ENCODE measurements around the gene EXTL1. TPM values are rescaled to one million over a fixed set of nuclear protein-coding genes. Genes with fewer than 3 reads are reported as not detected.
A peak's percentile ranks its signal among the peaks of the same experiment; 100 is the strongest.
"Not testable (repeated sequence)": the region's sequence is repeated elsewhere in the genome, so short reads cannot be mapped to it uniquely, and the experiment has no call there.

The EXTL1 gene
- total and polyA plus RNA-seq, 7 experiments from 2014 or later: 0.14 to 0.32 TPM; not detected in 5

GRCh38 chr1:25979210-25979609 lies 42.4 kb upstream of the EXTL1 start:
- CTCF ChIA-PET: interaction anchor here (0.7 to 2.3 kb wide), 2 partner anchors 16 to 83 kb away, joined by 3 to 16 read pairs; no protein-coding TSS in a partner anchor
- no peak overlapping the region for H3K27ac Mint-ChIP-seq

DNA sequence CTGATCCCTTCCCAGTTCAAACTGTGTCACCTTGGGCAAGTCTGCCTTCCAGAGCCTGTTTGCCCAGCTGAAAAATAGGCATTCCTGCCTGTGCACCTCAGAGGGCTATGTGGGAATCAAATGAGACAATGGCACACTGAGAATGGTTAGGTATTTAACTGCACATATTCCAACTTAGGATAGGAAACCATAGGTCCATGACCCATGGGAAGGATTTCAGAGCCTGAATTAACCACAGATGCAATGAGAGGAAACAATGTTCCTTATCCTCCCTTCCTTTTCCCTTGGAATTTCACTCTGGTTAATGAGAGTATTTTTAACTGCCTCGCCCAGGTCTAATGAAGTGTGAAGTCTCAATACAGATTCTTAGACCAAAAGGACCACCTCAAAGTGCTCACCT lies 36.4 kb upstream of the EXTL1 start:
- peaks cover 30 to 49% (median 46%) of the 10 kb centered on the region in 7 donors for H3K4me1 Mint-ChIP-seq
- H3K4me3 ChIP-seq (ENCODE audit: low read length): no peak overlapping the region
- ATAC-seq (no peak), DNase-seq (no peak)
- H3K4me3 Mint-ChIP-seq: peak overlapping the region in 3 of 10 donors; percentile 58 to 78 (median 59)
- POLR2A ChIA-PET: no interaction called here
- H3K9me3 Mint-ChIP-seq: no peaks in the 10 kb centered on the region
- H3K4me1 ChIP-seq (ENCODE audit: control insufficient read depth in 2 of 2, insufficient read depth in 2 of 2, low read length in 2 of 2): peaks cover 13 to 21% of the 10 kb centered on the region in 2 donors
- no peaks in the 10 kb centered on the region for H3K27me3 Mint-ChIP-seq
- intact Hi-C loops (cut with micrococcal nuclease): no loop called here
- no peaks in the 10 kb centered on the region for H3K9me3 ChIP-seq (ENCODE audit: control insufficient read depth in 2 of 3, low read length in 3 of 3)
- no peaks in the 10 kb centered on the region for H3K27me3 ChIP-seq (ENCODE audit: control insufficient read depth in 2 of 2, insufficient read depth in 2 of 2, low read length in 2 of 2)
- H3K36me3 Mint-ChIP-seq: peaks cover 17 to 54% (median 43%) of the 10 kb centered on the region in 5 donors
- CTCF ChIA-PET: no interaction called here
- no peak overlapping the region for H3K27ac ChIP-seq (ENCODE audit: low read depth, low read length)
- peak overlapping the region in 5 of 9 donors; percentile 51 to 79 (median 72) for H3K27ac Mint-ChIP-seq
- H3K36me3 ChIP-seq (ENCODE audit: control insufficient read depth in 2 of 3, insufficient read depth in 3 of 3, low read length in 3 of 3): peaks cover 5 to 39% (median 7%) of the 10 kb centered on the region in 3 experiments

More at GRCh38 chr1:25979210-25979609, 42.4 kb upstream of the EXTL1 start:
- H3K36me3 Mint-ChIP-seq: peaks cover 27 to 59% (median 50%) of the 10 kb centered on the region in 5 donors
- no peaks in the 10 kb centered on the region for H3K27me3 Mint-ChIP-seq
- POLR2A ChIA-PET: interaction anchor here (0.6 to 3.5 kb wide), 2 partner anchors 8 to 10 kb away, joined by 4 to 20 read pairs; no protein-coding TSS in a partner anchor
- peaks cover 0 to 24% (median 7%) of the 10 kb centered on the region in 7 donors for H3K4me1 Mint-ChIP-seq
- Histone ChIP-seq H3K4me3 (ENCODE audit: low read length) (no peak overlapping the region), H3K9me3 (ENCODE audit: control insufficient read depth in 2 of 3, low read length in 3 of 3) (no peaks in the 10 kb centered on the region), H3K4me1 (ENCODE audit: control insufficient read depth in 2 of 2, insufficient read depth in 2 of 2, low read length in 2 of 2) (peaks cover 0 to 1% of the 10 kb centered on the region in 2 donors), H3K27ac (ENCODE audit: low read depth, low read length) (no peak overlapping the region), H3K36me3 (ENCODE audit: control insufficient read depth in 2 of 3, insufficient read depth in 3 of 3, low read length in 3 of 3) (peaks cover 15 to 87% (median 18%) of the 10 kb centered on the region in 3 experiments), H3K27me3 (ENCODE audit: control insufficient read depth in 2 of 2, insufficient read depth in 2 of 2, low read length in 2 of 2) (no peaks in the 10 kb centered on the region)
- ATAC-seq: no peak
- H3K9me3 Mint-ChIP-seq: no peaks in the 10 kb centered on the region
- no peak for DNase-seq
- intact Hi-C loops (cut with micrococcal nuclease): no loop called here
- no peak overlapping the region for H3K4me3 Mint-ChIP-seq

- no peaks in the 10 kb centered on the region for H3K27me3 Mint-ChIP-seq
- peaks cover 33 to 54% (median 48%) of the 10 kb centered on the region in 7 donors for H3K4me1 Mint-ChIP-seq
These were observed 35.9 kb upstream of the EXTL1 start for GRCh38 chr1:25985670-25986069.

DNA sequence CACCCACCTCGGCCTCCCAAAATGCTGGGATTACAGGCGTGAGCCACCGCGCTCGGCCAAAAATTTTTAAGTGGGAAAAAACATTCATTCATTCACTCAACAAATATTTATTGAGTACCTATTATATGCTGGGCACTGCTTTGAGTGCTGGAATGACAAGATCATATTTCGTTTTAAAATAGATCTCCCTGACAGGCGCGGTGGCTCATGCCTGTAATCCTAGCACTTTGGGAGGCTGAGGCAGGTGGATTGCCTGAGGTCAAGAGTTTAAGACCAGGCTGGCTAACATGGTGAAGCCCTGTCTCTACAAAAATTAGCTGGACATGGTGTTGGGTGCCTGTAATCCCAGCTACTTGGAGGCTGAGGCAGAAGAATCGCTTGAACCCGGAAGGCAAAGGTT lies 34.8 kb upstream of the EXTL1 start:
- H3K27me3 ChIP-seq (ENCODE audit: control insufficient read depth in 2 of 2, insufficient read depth in 2 of 2, low read length in 2 of 2); ATAC-seq; H3K9me3 ChIP-seq (ENCODE audit: control insufficient read depth in 2 of 3, low read length in 3 of 3); H3K27ac Mint-ChIP-seq; H3K27me3 Mint-ChIP-seq; intact Hi-C loops (cut with micrococcal nuclease); H3K27ac ChIP-seq (ENCODE audit: low read depth, low read length); H3K9me3 Mint-ChIP-seq; DNase-seq; H3K4me3 ChIP-seq (ENCODE audit: low read length): not testable (repeated sequence)
- ChIA-PET CTCF (interaction anchor here (5.0 kb wide), 1 partner anchor 91 kb away, joined by 38 read pairs; no protein-coding TSS in a partner anchor), POLR2A (interaction anchor here (0.6 to 12.3 kb wide), 5 partner anchors 11 to 807 kb away, joined by 3 to 173 read pairs (median 3); partner anchors contain the start of gene PAFAH2)
- Histone ChIP-seq H3K36me3 (ENCODE audit: control insufficient read depth in 2 of 3, insufficient read depth in 3 of 3, low read length in 3 of 3) (peaks cover 4 to 27% (median 5%) of the 10 kb centered on the region in 3 experiments), H3K4me1 (ENCODE audit: control insufficient read depth in 2 of 2, insufficient read depth in 2 of 2, low read length in 2 of 2) (peaks cover 22 to 27% of the 10 kb centered on the region in 2 donors)
- peaks cover 17 to 49% (median 39%) of the 10 kb centered on the region in 5 donors for H3K36me3 Mint-ChIP-seq
- H3K4me1 Mint-ChIP-seq: peaks cover 40 to 62% (median 56%) of the 10 kb centered on the region in 7 donors
- H3K4me3 Mint-ChIP-seq: peak overlapping the region in 2 of 10 donors; percentile 62 to 88

More at GRCh38 chr1:25985670-25986069, 35.9 kb upstream of the EXTL1 start:
- no peak overlapping the region for H3K27ac ChIP-seq (ENCODE audit: low read depth, low read length)
- peaks cover 13 to 21% of the 10 kb centered on the region in 2 donors for H3K4me1 ChIP-seq (ENCODE audit: control insufficient read depth in 2 of 2, insufficient read depth in 2 of 2, low read length in 2 of 2)
- H3K4me3 ChIP-seq (ENCODE audit: low read length): no peak overlapping the region
- ATAC-seq (no peak), DNase-seq (no peak)
- no peaks in the 10 kb centered on the region for H3K9me3 ChIP-seq (ENCODE audit: control insufficient read depth in 2 of 3, low read length in 3 of 3)
- POLR2A ChIA-PET: no interaction called here
- Mint-ChIP-seq H3K4me3 (peak overlapping the region in 8 of 10 donors; percentile 20 to 78 (median 56)), H3K9me3 (no peaks in the 10 kb centered on the region), H3K36me3 (peaks cover 17 to 54% (median 43%) of the 10 kb centered on the region in 5 donors), H3K27ac (peak overlapping the region; percentile 13 to 79 (median 66))
- intact Hi-C loops (cut with micrococcal nuclease): no loop called here
- CTCF ChIA-PET: no interaction called here
- H3K27me3 ChIP-seq (ENCODE audit: control insufficient read depth in 2 of 2, insufficient read depth in 2 of 2, low read length in 2 of 2): no peaks in the 10 kb centered on the region
- peaks cover 5 to 38% (median 7%) of the 10 kb centered on the region in 3 experiments for H3K36me3 ChIP-seq (ENCODE audit: control insufficient read depth in 2 of 3, insufficient read depth in 3 of 3, low read length in 3 of 3)

DNA sequence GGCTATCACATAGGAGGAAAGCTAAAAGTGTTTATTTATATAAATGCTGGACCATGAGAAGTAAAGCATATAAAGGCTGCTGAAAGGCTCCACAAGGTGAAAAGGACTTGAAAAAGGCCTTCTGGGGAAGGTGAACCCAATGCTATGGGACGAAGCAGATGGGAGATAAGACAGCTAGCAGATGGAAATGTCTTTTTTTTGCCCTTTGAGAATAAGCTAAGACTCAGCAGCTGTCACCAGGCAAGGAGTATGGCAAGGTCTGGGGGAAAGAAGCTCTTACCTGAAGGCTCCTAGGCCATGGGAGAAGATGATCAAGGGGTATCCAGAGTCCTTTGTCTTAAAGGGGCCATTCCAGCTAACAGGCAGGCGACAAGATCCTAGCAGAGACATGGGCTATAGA lies 33.6 kb upstream of the EXTL1 start:
- Mint-ChIP-seq H3K36me3 (peaks cover 12 to 37% (median 29%) of the 10 kb centered on the region in 5 donors), H3K27me3 (no peaks in the 10 kb centered on the region), H3K4me1 (peaks cover 44 to 73% (median 68%) of the 10 kb centered on the region in 7 donors), H3K27ac (peak overlapping the region in 6 of 9 donors; percentile 6 to 94 (median 68)), H3K9me3 (no peaks in the 10 kb centered on the region), H3K4me3 (peak overlapping the region in 9 of 10 donors; percentile 45 to 96 (median 88))
- POLR2A ChIA-PET: interaction anchor here (0.7 to 12.3 kb wide), 7 partner anchors 9 to 121 kb away, joined by 3 to 173 read pairs (median 7); partner anchors contain the start of gene PAFAH2
- ATAC-seq (no peak), DNase-seq (no peak)
- H3K27me3 ChIP-seq (ENCODE audit: control insufficient read depth in 2 of 2, insufficient read depth in 2 of 2, low read length in 2 of 2): no peaks in the 10 kb centered on the region
- H3K4me1 ChIP-seq (ENCODE audit: control insufficient read depth in 2 of 2, insufficient read depth in 2 of 2, low read length in 2 of 2): peaks cover 34 to 39% of the 10 kb centered on the region in 2 donors
- H3K27ac ChIP-seq (ENCODE audit: low read depth, low read length): no peak overlapping the region
- no peak overlapping the region for H3K4me3 ChIP-seq (ENCODE audit: low read length)
- CTCF ChIA-PET: interaction anchor here (0.6 to 5.0 kb wide), 4 partner anchors 10 to 96 kb away, joined by 3 to 38 read pairs (median 6); partner anchors contain the start of gene PAFAH2
- intact Hi-C loops (cut with micrococcal nuclease): no loop called here
- no peaks in the 10 kb centered on the region for H3K9me3 ChIP-seq (ENCODE audit: control insufficient read depth in 2 of 3, low read length in 3 of 3)
- H3K36me3 ChIP-seq (ENCODE audit: control insufficient read depth in 2 of 3, insufficient read depth in 3 of 3, low read length in 3 of 3): peaks cover 0 to 15% (median 4%) of the 10 kb centered on the region in 3 experiments

DNA sequence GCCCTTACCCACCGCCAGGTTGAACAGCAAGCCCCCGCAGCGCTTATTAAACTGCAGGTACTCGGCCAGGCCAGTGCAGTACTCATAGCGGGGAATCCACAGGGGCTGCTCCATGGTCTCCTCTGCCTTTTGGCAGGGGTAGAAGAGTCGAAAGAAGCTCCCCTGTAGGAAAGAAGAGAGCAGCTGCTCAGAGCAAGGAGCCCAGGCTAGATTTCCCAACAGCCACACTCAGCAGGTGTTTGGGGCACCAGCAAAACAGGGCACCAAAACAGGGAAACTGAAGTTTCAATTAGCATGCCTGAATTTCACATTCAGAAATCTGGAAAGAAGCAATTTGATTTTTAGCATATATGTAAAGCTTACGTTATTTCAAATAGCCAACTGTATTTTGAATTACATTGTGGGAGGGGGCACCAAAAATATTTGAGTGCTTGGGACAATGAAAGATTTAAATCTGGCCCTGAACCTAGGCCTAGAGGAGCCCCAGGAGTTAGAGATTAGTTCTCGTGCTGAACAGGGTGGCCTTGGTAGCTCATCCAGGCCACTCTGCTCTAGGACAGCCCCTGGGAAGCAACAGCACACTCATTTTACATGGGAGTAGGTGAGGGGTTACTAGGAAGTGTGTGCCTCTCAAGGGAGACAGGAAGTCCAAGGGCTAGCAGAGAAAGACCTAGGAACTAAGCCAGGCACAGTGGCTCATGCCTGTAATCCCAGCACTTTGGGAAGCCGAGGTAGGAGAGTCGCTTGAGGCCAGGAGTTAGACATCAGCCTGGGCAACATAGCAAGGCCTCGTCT lies 31.9 kb upstream of the EXTL1 start:
- H3K4me1 ChIP-seq (ENCODE audit: control insufficient read depth in 2 of 2, insufficient read depth in 2 of 2, low read length in 2 of 2): peaks cover 36 to 41% of the 10 kb centered on the region in 2 donors

More for the DNA sequence above, 31.9 kb upstream of the EXTL1 start:
- Histone ChIP-seq H3K9me3 (ENCODE audit: control insufficient read depth in 2 of 3, low read length in 3 of 3) (no peaks in the 10 kb centered on the region), H3K27me3 (ENCODE audit: control insufficient read depth in 2 of 2, insufficient read depth in 2 of 2, low read length in 2 of 2) (no peaks in the 10 kb centered on the region), H3K36me3 (ENCODE audit: control insufficient read depth in 2 of 3, insufficient read depth in 3 of 3, low read length in 3 of 3) (no peaks in the 10 kb centered on the region), H3K4me3 (ENCODE audit: low read length) (peak overlapping the region; percentile 63), H3K27ac (ENCODE audit: low read depth, low read length) (peak overlapping the region; percentile 86)
- ChIA-PET CTCF (interaction anchor here (0.6 to 5.0 kb wide), 5 partner anchors 8 to 687 kb away, joined by 3 to 38 read pairs (median 3); partner anchors contain the start of genes MTFR1L and PAFAH2), POLR2A (interaction anchor here (0.7 to 12.3 kb wide), 12 partner anchors 9 to 979 kb away, joined by 3 to 173 read pairs (median 5); partner anchors contain the start of gene MTFR1L)
- peaks cover 44 to 86% (median 79%) of the 10 kb centered on the region in 7 donors for H3K4me1 Mint-ChIP-seq
- H3K27ac Mint-ChIP-seq: peak overlapping the region; percentile 81 to 94 (median 91)
- intact Hi-C loops (cut with micrococcal nuclease): loop anchor here (1.0 to 10.0 kb wide), 3 partner anchors 9 to 555 kb away; partner anchors contain the start of genes MACO1 (in 1 of the 2) and PAFAH2 (in 1 of the 2)
- H3K27me3 Mint-ChIP-seq: no peaks in the 10 kb centered on the region
- DNase-seq (no peak), ATAC-seq (no peak)
- peaks cover 16 to 31% (median 23%) of the 10 kb centered on the region in 5 donors for H3K36me3 Mint-ChIP-seq
- H3K9me3 Mint-ChIP-seq: no peaks in the 10 kb centered on the region
- H3K4me3 Mint-ChIP-seq: peak overlapping the region; percentile 82 to 97 (median 90)

Measured in naive thymus-derived CD4-positive, alpha-beta T cell (primary cell).